ENCODE measurements around the gene GPX3.
A peak's percentile ranks its signal among the peaks of the same experiment; 100 is the strongest.

GPX3 gene, protein sequence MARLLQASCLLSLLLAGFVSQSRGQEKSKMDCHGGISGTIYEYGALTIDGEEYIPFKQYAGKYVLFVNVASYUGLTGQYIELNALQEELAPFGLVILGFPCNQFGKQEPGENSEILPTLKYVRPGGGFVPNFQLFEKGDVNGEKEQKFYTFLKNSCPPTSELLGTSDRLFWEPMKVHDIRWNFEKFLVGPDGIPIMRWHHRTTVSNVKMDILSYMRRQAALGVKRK

DNA sequence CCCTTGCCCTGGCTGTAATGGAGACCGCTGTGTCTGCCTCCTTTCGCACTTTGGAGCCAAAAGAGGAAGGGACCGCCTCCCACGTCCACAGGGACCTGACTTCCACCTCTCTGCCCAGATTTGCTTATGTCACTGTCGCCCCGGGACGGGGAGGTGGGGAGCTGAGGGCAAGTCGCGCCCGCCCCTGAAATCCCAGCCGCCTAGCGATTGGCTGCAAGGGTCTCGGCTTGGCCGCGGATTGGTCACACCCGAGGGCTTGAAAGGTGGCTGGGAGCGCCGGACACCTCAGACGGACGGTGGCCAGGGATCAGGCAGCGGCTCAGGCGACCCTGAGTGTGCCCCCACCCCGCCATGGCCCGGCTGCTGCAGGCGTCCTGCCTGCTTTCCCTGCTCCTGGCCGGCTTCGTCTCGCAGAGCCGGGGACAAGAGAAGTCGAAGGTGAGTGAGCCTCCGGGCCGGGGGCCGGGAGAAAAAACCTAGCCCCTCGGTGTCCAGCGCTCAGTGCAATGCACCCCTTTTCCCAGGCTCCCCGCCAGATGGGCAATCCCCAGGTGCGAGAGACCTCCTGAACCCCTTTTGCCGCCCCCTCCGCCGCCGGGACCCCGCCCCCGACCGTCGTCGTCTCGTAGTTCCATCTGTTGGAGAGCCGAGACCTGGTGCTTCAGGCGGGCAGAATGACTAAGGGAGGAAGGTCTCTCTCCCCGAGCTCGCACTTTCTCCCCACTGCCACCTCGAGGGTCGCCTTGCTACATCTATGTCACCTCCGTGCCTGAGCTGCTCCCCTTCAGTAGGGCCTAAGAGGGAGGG lies at the start of gene GPX3:
Gene GPX3 (plus strand): TSS at position 288 of the 807 bp plus-strand sequence. CDS start 64 bp downstream, at position 352.
- no peak for DNase-seq (ENCODE audit: low spot score)

DNA sequence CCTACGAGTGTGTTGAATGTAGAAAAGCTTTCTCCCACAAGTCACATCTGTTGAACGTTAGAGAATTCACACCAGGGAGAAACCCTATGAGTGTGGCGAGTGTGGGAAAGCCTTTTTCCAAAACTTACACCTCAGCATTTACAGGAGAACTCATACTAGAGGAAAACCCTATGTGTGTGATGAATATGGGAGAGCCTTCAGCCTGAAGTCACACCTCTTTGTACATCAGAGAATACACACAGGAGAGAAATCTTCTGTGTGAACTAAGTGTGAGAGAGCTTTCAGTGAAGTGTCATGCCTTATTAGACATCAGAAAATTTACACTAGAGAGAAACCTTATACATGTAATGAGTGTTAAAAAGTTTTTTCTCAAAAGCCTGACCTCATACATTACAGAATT lies 41.8 kb upstream of the GPX3 start:
- DNase-seq (ENCODE audit: low spot score): no peak

DNA sequence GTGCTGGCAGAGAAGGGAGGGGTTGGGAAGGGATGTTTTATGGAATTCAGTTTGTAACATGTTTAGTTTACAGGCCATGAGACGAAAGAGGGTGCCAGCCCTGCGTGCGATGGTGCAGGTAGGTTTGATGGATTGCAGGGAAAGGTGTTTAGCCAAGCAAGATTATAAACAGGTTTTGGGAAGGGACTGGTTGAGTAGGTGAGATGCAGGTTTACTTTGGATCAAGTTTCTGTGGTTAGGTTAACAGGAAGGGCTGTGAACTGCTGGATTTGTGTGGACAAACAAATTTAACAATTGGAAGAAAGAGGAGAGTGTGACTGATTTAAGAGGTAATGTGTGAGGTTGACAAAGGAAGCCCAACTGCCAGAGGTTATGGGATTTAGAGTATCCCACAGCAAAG lies 32.6 kb upstream of the GPX3 start:
- no peak for DNase-seq (ENCODE audit: low spot score)

DNA sequence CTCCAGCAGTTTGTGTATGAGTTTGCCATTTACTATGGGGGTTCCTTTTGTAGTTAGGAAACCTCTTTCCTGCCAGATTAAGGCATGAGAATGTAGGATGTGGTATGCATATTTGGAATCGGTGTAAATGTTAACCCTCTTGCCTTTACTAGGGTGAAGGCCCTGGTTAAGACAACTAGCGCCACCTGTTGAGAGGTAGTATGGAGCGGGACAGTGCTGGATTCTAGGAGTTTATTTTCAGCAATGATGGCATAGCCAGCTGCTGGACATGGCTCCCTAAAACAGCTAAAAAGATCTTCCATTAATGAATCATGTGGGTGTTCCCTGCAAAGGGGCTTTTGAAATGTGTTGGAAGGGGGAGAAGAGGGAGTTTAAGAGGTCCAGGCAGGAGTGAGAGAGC lies 30.7 kb upstream of the GPX3 start:
- DNase-seq (ENCODE audit: low spot score): no peak

DNA sequence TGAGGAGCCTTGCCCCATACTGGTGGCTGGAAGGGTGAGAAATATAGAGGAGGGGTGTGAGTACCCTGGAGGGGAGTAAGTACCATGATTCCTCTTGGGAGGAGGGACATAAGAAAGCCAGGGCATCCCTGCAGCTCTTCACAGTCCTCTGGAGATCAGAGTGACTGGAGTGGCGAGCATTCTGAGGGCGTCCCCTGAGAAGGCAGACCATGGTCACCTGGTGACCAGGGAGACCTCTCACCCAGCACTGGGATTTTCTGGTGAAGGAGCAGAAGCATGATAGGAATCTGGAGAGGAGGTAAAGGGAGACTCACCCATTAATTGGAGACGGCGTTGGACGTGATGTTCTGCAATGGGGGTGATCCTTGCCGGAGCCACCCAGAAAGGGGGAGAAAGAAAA lies 27.7 kb upstream of the GPX3 start:
- DNase-seq (ENCODE audit: low spot score): no peak

DNA sequence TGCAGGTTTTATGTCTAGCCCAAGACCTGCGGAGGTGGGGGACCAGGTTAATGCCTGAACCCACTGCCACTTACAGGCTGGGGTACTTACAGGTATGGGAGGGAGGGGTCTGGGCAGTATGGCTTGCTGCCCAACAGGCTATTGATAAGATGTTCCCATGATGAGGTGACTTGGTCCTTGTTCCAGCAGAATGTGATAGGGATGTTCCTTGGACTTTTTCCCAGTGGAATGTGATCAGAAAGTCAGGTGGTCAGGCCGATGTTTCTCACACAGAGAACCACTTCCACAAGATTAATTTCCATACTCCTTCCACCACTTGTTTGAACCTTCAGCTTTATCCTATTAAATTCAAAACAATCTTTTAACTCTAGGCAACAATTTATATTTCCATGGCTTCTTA lies 27.0 kb upstream of the GPX3 start:
- DNase-seq (ENCODE audit: low spot score): no peak

DNA sequence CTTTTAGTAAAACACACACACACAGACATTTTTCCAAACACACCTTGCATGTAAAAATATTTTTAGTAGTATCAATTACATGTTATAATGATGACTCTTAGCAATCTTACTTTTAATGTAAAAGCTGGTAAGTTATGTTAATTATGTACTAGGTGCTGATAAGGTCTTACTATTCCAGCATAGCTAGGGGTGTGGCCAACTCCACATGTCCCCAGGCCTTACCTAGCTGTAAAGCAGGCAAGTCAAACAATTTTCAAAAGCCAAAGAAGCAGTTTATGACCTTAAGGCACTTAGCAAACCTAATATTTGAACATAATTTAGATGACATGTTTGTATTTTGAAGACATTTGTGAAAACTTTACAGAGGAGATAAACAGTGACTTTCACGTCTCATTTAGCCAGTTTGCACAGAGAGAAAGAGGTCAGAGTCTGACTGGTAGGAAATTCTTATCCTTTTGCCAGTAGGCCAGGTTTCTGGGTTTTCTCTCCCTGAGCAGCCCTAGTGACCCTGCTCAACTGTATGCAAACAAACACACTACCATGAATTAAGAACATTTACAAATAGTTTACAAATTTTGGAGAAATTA lies 26.5 kb upstream of the GPX3 start:
- DNase-seq (ENCODE audit: low spot score): no peak

DNA sequence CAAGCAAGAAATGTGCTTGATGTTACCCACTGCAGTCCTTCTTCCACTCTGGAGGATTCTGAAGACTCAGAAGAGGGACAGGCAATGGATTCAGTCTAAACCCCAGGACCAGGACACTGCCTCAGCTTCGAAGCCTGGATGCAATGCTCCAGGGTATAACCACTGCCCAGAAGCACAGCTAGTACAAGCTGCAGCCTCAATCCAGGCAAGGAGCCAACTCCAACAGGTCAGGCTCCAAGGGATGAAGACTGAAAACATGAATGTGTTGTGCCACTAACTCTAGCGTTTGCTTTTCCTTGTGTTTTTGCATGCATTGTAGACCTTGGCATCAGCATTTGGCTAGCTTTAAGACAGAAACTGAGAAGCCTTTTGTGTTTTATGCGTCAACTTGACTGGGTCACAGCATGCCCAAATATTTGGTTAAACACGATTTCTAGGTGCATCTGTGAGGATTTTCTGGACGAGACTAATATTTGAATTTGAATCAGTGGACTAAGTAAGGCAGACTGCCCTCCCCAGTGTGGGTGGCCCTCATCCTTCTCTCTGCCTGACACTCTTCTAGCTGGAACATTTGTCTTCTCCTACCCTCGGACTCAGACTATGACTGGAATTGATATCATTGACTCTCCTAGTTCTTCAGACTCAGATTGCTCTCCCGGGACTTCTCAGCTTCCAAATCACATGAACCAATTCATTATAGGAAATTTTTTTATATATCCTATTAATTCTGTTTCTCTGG lies 20.5 kb upstream of the GPX3 start:
- DNase-seq (ENCODE audit: low spot score): no peak

DNA sequence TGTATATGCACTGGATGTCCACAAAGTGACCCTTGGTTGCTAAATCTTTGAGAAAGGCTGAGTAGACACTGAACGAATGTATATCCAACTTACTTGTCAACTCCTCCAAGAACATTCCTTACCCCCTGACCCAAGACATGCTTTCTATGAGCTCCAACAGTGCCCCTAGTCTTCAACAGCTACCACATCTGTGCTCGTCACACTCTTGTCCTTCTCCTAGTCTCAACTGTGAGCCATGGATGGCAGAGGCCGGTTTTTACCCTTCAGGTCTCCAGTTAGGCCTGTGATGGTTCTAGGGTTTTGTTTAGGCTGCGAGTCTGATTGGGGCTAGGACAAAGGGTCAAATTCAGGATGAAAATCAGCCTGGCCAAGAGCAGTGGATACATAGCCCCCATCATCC lies 19.0 kb upstream of the GPX3 start:
- no peak for DNase-seq (ENCODE audit: low spot score)

DNA sequence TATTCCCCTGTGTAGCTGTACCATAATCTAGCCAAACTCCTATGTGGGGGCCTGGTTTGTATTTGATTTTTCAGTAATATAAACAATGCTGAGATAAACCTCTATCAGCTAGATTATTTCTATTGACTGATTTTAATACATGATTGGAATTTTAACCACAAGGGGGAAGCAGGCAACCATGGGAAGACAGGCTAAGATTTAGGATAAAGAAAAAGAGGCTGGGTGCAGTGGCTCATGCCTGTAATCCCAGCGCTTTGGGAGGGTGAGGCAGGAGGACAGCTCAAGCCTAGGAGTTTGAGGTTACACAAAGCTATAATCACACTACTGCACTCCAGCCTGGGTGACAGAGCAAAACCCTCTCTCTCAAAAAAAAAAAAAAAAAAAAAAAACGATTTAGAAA lies 18.1 kb upstream of the GPX3 start:
- DNase-seq (ENCODE audit: low spot score): peak; percentile 13

DNA sequence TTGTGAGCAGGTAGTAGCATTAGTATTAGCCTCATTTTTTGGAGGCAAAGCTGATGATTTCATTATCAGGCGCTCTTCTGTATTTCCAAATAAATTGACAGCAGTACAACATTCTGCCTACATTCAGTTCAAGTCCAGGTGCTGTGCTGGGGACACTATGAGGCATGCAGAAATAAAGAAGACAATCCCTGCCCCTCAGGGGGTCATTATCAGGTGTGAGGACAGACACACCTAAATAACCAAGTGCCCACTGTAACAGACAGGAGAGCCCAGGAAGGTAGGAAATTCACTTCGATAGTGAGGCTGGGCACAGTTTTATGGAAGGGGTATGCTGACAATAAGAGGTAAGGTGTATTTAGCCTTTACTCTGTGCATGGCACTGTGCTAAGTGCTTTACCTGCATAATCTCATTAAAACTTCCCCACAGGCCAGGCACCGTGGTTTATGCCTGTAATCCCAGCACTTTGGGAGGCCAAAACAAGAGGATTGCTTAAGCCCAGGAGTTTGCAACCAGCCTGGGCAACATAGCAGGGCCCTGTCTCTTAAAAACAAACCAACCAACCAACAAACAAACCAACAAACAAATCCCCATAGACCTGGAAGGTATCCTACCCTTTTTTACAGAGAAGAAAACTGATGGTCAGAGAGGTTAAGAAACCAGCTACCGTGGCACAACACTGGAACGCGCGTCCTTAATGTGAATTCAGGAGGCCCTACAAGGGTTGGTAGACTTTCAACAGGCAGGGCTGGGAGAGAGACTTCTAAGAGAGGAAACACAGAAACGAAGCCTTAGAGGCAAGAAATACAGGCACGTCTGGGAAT lies 17.5 kb upstream of the GPX3 start:
- DNase-seq (ENCODE audit: low spot score): no peak

DNA sequence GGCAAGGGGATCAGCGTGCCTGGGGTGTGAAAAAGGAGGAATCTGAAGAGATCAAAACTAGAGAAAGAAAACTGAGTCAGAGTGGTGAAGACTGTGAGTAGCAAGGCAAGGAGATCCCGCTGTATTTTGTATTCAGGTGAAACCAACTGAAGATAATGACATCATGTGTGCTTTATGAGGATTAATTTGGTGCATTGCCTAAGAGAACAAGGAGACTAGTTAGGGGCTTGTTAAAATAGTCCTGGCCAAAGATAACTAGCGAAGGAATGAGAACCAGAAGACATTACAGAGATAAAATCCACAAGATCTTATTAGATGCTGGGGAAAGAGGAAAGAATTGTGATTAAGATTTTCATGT lies 16.9 kb upstream of the GPX3 start:
- no peak for DNase-seq (ENCODE audit: low spot score)

DNA sequence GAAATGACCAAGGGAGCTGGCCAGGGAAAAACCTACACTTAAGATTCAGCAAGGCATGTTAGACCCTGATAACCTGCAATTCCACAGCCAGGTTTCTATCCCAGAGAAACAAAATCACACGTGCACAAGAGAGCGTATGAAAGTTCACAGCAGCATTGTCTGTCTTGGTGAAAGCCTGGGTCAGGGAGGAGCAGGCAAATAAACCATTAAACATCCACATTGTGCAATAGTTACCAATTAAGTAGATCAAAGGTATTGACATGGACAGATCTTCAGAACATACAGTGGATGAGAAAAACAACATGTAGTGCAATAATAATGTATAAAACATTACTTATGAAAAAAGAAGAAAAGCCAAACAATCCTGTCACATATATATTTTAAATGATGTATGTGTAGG lies 15.9 kb upstream of the GPX3 start:
- no peak for DNase-seq (ENCODE audit: low spot score)

DNA sequence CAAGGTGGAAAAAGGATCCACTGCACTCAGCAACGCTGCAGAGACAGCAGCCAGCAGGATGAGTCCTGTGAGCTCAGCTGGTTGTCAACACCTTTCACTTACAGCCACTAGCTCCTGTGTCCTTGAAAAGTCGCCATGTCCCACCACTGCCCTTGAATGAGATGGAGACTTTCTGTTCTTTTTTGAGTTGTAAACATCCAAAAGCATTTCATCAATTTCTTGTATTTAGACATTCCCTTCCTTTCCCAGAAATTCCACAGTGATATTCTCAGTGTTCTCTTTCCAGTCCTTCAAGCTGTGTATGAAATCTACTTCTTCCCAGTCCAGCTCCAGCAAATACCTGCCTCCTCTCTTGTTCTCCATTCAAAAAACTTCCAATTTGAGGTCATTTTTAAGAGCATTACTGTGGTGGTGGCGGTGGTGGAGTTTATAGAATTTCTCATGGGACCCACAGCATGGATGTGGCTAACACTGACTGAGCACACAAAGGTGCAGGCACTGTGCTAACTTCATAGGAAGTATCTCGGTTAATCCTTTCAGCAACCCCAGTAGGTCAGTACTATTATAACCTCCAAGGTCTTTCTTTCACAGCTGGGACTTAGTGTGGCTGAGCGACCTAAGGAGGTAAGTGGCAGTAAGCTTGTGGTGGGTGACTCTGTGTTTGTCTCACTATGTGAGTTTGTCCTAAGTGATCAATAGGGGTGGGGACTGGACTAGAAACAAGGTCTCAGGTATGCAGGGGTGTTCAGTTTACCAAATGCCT lies 15.0 kb upstream of the GPX3 start:
- DNase-seq (ENCODE audit: low spot score): no peak

DNA sequence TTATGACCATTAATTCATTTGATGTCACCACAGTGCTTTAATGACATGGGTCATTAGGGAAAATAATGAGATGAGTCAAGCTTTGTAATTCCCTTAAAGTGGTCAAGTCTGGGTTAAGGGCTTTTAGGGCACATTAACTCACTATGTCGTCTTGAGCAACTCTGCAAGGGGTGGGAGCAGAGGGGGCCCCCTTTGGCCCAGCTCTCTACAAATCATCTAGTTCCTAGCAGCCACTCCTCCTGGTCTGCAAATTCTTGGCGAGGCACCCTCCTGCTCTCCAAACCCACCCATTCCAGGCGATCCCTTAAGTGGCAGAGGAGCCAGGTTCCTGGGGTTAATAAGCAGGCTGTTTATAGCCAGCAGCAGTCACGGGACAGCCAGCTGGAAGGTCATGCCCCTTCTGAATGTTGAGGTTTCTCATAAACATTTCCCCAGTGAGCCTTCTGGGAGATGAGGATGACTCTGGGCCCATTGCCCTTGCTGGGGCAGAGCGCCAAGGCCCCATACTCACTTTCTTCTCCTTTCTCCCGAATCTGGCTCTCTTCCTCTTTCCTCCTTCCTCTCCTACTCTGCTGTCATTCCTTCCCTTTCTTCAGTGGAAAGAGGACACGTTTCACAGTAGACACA lies 14.3 kb upstream of the GPX3 start:
- DNase-seq (ENCODE audit: low spot score): no peak

DNA sequence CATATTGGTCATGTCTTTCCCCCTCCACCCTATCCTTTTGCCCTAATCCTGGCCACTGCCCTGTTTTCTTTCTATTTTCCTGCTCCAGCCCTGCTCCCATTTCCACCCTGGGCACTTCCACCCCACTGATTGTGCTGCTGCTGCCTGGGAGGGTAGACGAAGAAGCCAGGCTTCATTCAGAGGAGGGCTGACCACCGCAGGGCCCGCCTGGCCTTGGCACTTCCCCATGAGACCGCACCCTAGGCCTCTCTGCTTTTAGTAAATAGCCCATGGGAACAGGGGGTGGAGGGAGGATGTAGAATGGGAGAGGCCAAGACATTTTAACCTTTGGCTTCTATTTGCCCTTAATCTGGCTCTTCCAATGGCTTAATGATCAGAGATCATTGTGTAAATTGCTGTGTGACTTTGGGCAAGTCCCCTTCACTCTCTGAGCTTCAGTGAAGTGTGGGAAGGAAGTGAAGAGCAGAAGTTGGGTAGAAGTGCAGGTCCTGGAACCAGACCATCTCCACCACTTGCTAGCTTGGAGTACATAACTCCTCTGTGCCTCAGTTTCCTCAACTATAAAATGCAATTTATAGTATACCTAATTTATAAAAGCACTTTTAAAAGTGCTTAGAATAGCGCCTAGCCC lies 13.6 kb upstream of the GPX3 start:
- no peak for DNase-seq (ENCODE audit: low spot score)

DNA sequence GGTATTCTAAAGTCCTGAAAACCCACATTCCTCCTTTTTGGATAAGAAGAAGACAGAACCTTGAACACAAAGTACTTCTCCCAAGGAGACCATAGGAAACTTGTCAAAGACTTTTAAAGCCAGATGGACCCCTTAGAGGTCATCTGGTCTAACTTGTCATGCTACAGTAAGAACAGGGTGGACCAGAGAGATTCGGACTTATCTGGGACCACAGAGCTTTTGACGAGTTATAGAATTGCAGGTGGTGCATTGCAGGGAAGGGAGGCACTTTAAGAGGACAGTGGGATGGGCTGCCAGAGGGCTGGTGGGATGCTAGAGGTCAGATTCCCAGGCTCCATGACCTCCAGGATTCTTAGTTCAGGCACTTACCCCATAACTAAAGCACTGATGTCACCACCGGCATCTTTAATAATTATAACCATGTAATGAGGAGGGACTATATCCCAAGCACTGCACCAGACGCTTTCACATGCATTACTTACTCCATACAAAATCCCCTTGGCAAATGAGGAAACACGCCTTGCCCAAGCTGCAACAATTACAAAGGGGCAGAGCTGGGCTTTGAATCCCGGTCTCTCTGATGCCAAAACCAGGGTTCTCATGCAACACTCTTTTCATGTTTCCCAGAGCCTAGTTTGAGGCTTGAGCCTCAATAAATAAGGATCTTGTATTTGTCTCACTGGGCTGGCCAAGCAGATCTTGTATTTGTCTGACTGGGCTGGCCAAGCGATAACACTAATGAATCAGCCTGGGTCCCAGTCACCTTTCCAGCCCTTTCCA lies 12.8 kb upstream of the GPX3 start:
- DNase-seq (ENCODE audit: low spot score): no peak

DNA sequence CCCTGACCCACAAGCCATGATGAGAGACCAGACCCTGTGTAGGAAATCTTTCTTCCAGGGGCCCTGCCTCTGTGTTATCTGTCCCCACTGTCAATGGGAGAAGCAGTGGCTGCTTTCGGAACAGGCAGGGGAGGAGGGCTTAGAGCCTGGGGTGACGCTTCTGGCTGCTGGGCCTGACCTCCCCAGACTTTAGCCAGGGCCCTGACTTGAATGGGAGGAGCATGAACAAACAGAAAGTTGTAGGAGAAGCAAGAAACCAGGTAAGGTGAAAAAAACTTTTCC lies 12.2 kb upstream of the GPX3 start:
- no peak for DNase-seq (ENCODE audit: low spot score)

DNA sequence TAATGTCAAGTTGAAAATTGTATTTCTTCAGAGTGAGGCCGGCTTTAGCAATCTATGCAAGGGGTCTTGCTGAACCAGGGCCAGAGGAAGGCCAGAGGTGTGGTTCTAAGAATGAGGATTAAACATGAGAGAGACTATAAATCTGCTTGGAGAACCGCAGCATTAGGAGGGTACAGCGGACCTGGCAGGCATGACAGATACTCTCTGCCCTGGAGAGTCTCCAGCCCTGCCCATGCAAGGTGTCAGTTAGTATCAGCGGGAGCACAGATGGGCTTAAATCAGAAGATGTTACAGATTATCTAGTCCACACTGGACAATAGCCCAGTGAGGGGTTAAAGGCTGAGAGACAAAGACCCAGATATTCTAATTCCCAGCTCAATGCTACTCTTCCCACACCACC lies 11.5 kb upstream of the GPX3 start:
- no peak for DNase-seq (ENCODE audit: low spot score)

DNA sequence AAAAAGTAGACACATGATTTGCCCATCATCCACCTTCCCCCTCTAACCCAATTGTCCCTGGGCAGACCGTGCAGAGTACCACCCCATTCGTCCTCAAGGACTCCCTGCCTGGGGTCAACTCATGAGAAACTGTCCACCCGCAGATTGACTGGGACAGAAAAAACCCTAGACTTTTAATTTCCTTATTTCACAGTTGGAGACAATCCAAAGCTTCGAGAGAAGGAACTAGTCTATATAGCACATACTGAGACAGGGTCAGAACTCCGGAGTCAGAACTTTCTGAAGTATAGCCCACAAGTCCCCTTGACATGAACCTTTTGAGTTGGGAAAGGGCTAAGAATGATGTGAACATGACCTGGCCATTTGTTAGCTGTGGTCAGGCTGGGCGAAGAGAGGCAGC lies 7.5 kb upstream of the GPX3 start:
- DNase-seq (ENCODE audit: low spot score): no peak

Measured in hematopoietic multipotent progenitor cell treated with erythropoietin and hydrocortisone succinate and interleukin-3 and kit ligand, for 15 days (in vitro differentiated cells).